ENCODE results near the gene CEP131. TPM values are rescaled to one million over a fixed set of nuclear protein-coding genes. Genes with fewer than 3 reads are reported as not detected.

The CEP131 gene
- total RNA-seq (ENCODE audit: unreplicated experiment), result 35.1 TPM
- long read RNA-seq, partial matches to known transcripts, result 3 of 8 reads
- long read RNA-seq, other reads (novel, unspliced or antisense), result 4 of 8 reads

DNA sequence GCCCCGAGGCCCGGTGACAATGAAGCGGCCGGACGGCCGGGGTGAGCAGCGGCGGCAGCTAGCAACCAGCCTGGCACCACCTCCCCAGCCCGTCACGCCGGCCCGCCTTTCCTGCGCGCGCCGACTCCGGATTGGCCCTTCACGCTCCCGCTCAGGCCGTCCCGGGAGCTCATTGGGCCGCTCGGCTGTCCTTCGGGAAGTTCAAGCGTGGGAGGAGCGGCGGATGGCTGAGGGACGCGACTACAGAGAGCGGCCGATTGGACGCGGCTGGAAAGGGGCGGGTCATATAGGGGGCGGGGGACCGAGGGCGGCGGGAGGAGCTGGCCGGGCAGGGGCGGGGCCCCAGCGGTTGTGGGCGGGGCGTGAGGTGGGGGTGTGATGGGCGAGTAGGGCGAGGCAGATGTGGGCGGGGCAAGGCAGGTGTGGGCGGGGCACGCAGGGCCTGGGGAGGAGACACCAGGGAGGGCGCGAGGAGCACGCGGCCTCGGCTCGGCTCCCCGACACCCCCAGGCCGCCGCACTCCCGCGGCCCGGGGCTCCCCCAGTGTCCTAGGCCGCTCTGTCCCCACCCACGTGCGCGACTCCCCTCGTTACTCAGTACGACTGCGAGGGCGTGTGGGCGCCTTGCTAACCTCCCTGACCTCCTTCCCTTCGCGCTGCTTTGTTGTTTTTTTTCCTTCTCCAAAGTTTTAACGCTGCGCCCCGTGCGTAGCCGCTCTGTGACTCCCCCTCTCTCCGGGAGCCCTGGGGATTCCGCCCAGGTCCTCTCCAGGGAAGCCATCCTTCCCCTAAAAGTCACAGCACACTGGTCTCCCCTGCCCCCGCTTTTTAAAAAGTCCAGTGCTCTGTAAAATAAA, at the start of gene CEP131:
TSS of gene CEP131 (minus strand) at position 60 of the 856 bp plus-strand sequence. CDS start 2,909 bp downstream, outside the sequence.
- no peak for TF ChIP-seq CTCF (IDR thresholded peaks at IDR 0.05; ENCODE audit: partially characterized antibody, unreplicated experiment)
- peaks cover 4% of the 10 kb centered on the region for H3K27me3 Mint-ChIP-seq (ENCODE audit: unreplicated experiment)
- H3K36me3 Mint-ChIP-seq (ENCODE audit: unreplicated experiment), result peaks cover 10% of the 10 kb centered on the region
- H3K27ac Mint-ChIP-seq (ENCODE audit: unreplicated experiment), result no peak within 1 kb of the TSS
- H3K9me3 Mint-ChIP-seq (ENCODE audit: unreplicated experiment), result peaks cover 13% of the 10 kb centered on the region
- peaks cover 9% of the 10 kb centered on the region for H3K4me1 Mint-ChIP-seq (ENCODE audit: low read depth, unreplicated experiment)
- peak within 1 kb of the TSS; percentile 91 for H3K4me3 Mint-ChIP-seq (ENCODE audit: unreplicated experiment)
- peak; percentile 99 for DNase-seq

- no peak for DNase-seq
- Mint-ChIP-seq H3K27me3 (ENCODE audit: unreplicated experiment) (no peaks in the 10 kb centered on the region), H3K9me3 (ENCODE audit: unreplicated experiment) (peaks cover under 1% of the 10 kb centered on the region), H3K27ac (ENCODE audit: unreplicated experiment) (no peak overlapping the region), H3K4me3 (ENCODE audit: unreplicated experiment) (no peak overlapping the region), H3K36me3 (ENCODE audit: unreplicated experiment) (peaks cover 19% of the 10 kb centered on the region), H3K4me1 (ENCODE audit: low read depth, unreplicated experiment) (peaks cover 16% of the 10 kb centered on the region)
- TF ChIP-seq CTCF (IDR thresholded peaks at IDR 0.05; ENCODE audit: partially characterized antibody, unreplicated experiment), result no peak
Measured at GRCh38 chr17:81271226-81271625, 48.5 kb upstream of the CEP131 start.

DNA sequence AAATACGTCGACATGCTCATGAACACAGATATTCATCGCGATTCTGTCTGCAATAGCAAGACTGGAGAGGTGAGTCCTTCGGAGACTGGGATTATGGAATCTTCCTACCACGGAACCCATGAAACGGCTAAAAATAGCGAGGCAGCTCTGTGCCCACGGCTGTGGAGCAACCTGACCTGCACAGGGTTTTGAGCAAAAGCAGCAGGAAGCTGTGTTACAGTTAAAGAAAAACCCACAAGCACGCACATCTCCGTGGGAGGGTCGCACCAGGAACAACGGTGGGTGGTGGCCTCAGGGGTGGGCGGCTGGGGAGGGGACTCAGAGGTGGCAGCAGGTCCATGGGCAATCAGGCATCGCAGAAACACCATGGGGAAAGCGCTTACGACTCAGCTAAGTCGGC, 47.5 kb upstream of the CEP131 start:
- peaks cover 1% of the 10 kb centered on the region for H3K9me3 Mint-ChIP-seq (ENCODE audit: unreplicated experiment)
- H3K4me3 Mint-ChIP-seq (ENCODE audit: unreplicated experiment), result no peak overlapping the region

DNA sequence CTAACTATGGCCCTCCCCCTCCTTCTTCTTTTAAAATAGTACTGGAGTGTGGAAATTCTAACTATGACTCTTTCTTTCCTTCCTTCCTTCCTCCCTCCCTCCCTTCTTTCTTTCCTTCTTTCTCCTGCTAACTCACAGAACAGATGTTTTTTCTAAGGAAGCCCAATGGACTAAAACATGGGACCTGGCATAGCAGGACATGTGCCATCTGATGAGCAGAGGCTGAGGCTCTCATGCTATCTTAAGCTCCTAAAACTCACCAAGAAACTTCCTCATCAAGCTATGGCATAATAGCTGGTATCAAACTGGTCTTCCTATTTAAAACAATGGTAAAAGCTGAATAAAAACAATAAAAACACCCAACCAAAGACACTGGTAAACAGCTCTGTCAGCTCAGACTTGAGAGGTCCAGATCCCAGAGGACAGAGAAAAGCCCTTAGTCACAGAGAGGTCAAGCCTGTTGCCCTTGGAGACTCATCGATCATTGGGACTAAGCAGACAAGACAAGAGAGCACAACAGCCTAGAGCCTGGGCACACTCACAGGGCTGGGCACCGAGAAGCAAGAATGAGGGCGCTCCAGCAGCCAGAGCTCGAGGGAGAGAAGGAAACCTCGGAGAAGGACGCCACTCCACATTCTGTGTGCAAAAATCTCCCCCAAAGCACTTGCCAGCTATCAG, 44.8 kb upstream of the CEP131 start:
- Mint-ChIP-seq H3K4me1 (ENCODE audit: low read depth, unreplicated experiment) (peaks cover 21% of the 10 kb centered on the region), H3K4me3 (ENCODE audit: unreplicated experiment) (peak overlapping the region; percentile 11), H3K27me3 (ENCODE audit: unreplicated experiment) (peaks cover 5% of the 10 kb centered on the region), H3K36me3 (ENCODE audit: unreplicated experiment) (peaks cover 19% of the 10 kb centered on the region), H3K27ac (ENCODE audit: unreplicated experiment) (peak overlapping the region; percentile 13), H3K9me3 (ENCODE audit: unreplicated experiment) (peaks cover 4% of the 10 kb centered on the region)
- no peak for DNase-seq
- no peak for TF ChIP-seq CTCF (IDR thresholded peaks at IDR 0.05; ENCODE audit: partially characterized antibody, unreplicated experiment)

More for the DNA sequence above, 47.5 kb upstream of the CEP131 start:
- no peak for TF ChIP-seq CTCF (IDR thresholded peaks at IDR 0.05; ENCODE audit: partially characterized antibody, unreplicated experiment)
- Mint-ChIP-seq H3K36me3 (ENCODE audit: unreplicated experiment) (peaks cover 19% of the 10 kb centered on the region), H3K27me3 (ENCODE audit: unreplicated experiment) (peaks cover 2% of the 10 kb centered on the region), H3K27ac (ENCODE audit: unreplicated experiment) (no peak overlapping the region), H3K4me1 (ENCODE audit: low read depth, unreplicated experiment) (peaks cover 20% of the 10 kb centered on the region)
- DNase-seq, result no peak
